Measurements from ENCODE around the gene HAGHL. TPM values are rescaled to one million over a fixed set of nuclear protein-coding genes. Genes with fewer than 3 reads are reported as not detected.

The HAGHL gene
- total RNA-seq, 4 donors from 2014 or later: 4.5 to 6.3 (median 6.0) TPM

DNA sequence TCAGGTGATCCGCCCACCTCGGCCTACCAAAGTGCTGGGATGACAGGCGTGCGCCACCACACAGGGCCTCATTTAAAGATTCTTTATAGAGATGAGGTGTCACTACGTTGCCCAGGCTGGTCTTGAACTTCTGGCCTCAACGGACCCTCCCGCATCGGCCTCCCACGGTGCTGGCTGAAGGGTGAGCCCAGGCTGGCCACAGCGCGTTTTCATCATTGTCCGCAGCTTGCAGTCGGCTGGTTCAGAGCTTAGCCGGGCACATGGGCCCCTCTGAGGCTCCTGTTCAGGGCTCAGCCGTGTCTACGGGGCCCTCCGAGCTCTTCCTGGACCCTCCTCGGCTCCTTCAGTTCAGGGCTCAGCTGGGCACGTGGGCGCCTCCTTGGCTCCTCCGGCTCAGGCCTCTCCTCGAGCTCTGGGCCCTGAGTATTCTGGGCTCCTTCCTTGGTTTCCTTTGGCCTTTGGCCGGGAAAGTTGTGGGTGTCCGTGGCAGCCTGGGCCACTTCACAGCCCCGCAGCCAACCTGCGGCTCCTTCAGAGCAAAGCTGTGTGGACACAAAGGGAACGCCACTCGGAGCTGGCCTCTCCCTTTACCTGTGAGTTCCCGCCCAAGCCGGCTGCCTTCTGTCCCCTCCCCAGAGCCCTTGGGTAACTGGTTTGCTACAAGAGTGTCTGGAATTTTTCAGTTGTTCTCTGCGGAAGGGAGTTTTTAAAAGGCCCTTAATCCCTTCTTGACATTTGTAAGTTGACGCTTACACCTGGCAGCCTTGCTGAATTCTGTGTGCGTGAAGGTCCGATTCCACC lies 32.4 kb downstream of the HAGHL start:
- 73 to 77% methylated on average over 30 to 34 of the region's 34 CpGs for WGBS, 2 donors
- no peak for DNase-seq (ENCODE audit: low spot score in 2 of 2)
- intact Hi-C loops (cut with DNase I; ENCODE audit: low total_unique reads): no loop called here
- H3K4me3 ChIP-seq (ENCODE audit: low read depth, poor library complexity, severe bottlenecking): no peak overlapping the region
- TF ChIP-seq, protein P1, sequence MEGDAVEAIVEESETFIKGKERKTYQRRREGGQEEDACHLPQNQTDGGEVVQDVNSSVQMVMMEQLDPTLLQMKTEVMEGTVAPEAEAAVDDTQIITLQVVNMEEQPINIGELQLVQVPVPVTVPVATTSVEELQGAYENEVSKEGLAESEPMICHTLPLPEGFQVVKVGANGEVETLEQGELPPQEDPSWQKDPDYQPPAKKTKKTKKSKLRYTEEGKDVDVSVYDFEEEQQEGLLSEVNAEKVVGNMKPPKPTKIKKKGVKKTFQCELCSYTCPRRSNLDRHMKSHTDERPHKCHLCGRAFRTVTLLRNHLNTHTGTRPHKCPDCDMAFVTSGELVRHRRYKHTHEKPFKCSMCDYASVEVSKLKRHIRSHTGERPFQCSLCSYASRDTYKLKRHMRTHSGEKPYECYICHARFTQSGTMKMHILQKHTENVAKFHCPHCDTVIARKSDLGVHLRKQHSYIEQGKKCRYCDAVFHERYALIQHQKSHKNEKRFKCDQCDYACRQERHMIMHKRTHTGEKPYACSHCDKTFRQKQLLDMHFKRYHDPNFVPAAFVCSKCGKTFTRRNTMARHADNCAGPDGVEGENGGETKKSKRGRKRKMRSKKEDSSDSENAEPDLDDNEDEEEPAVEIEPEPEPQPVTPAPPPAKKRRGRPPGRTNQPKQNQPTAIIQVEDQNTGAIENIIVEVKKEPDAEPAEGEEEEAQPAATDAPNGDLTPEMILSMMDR (IDR thresholded peaks at IDR 0.05): no peak
- TF ChIP-seq POLR2A (IDR thresholded peaks at IDR 0.05): no peak

GRCh38 chr16:760065-760464 lies 33.2 kb downstream of the HAGHL start:
- TF ChIP-seq, protein P1 (IDR thresholded peaks at IDR 0.05): no peak
- no peak for TF ChIP-seq POLR2A (IDR thresholded peaks at IDR 0.05)
- H3K4me3 ChIP-seq (ENCODE audit: low read depth, poor library complexity, severe bottlenecking): no peak overlapping the region
- DNase-seq (ENCODE audit: low spot score in 2 of 2): no peak
- intact Hi-C loops (cut with DNase I; ENCODE audit: low total_unique reads): no loop called here
- 43 to 60% methylated on average over 12 to 13 of the region's 15 CpGs for WGBS, 2 donors

GRCh38 chr16:760545-761343 lies 33.8 kb downstream of the HAGHL start, which contains the start of gene MSLN:
TSS of gene MSLN (plus strand) at chr16:760734. CDS start at chr16:762681, 1,947 bp downstream.
- no peak for DNase-seq (ENCODE audit: low spot score in 2 of 2)
- TF ChIP-seq, protein P1 (IDR thresholded peaks at IDR 0.05): no peak
- TF ChIP-seq POLR2A (IDR thresholded peaks at IDR 0.05): no peak
- no peak within 1 kb of the TSS for H3K4me3 ChIP-seq (ENCODE audit: low read depth, poor library complexity, severe bottlenecking)
- intact Hi-C loops (cut with DNase I; ENCODE audit: low total_unique reads): no loop called here
- WGBS, 2 donors: 62 to 66% methylated on average over 34 to 37 of the region's 37 CpGs

- TF ChIP-seq, protein P1 (IDR thresholded peaks at IDR 0.05): no peak
- no peak for TF ChIP-seq POLR2A (IDR thresholded peaks at IDR 0.05)
- no peak for DNase-seq (ENCODE audit: low spot score in 2 of 2)
- intact Hi-C loops (cut with DNase I; ENCODE audit: low total_unique reads): no loop called here
- WGBS, 2 donors: 58 to 62% methylated on average over 14 to 22 of the region's 22 CpGs
- H3K4me3 ChIP-seq (ENCODE audit: low read depth, poor library complexity, severe bottlenecking): no peak overlapping the region
These were observed 35.0 kb downstream of the HAGHL start for GRCh38 chr16:761625-762513.

- H3K4me3 ChIP-seq (ENCODE audit: low read depth, poor library complexity, severe bottlenecking): no peak overlapping the region
- DNase-seq (ENCODE audit: low spot score in 2 of 2): no peak
- intact Hi-C loops (cut with DNase I; ENCODE audit: low total_unique reads): no loop called here
- TF ChIP-seq, protein P1 (IDR thresholded peaks at IDR 0.05): no peak
- no peak for TF ChIP-seq POLR2A (IDR thresholded peaks at IDR 0.05)
- 68 to 74% methylated on average over 8 to 10 of the region's 17 CpGs for WGBS, 2 donors
These were observed 35.8 kb downstream of the HAGHL start for GRCh38 chr16:762595-763268.
